Anterior cingulate cortex (tissue), 58 donors: ENCODE results near the gene PPP1R3A.
"Not testable (repeated sequence)": the region's sequence is repeated elsewhere in the genome, so short reads cannot be mapped to it uniquely, and the experiment has no call there.

Experiments
- DNase-seq, 58 donors: peaks; one replicate each; lab custom pipeline; 2025; lab: John Stamatoyannopoulos, UW

Gene PPP1R3A

GRCh38 chr7:113918946-113919345 lies at the start of gene PPP1R3A:
PPP1R3A (minus strand) TSS chr7:113919009; CDS start chr7:113918996, 13 bp downstream.
- no peak for DNase-seq

- DNase-seq = no peak
Measured at GRCh38 chr7:113963356-113963755, 44.5 kb upstream of the PPP1R3A start.

- no peak for DNase-seq
Measured at GRCh38 chr7:113959910-113960309, 41.1 kb upstream of the PPP1R3A start.

GRCh38 chr7:113955157-113955556 lies 36.3 kb upstream of the PPP1R3A start:
- no peak for DNase-seq

GRCh38 chr7:113953553-113953952 lies 34.7 kb upstream of the PPP1R3A start:
- DNase-seq = no peak

- peak in 44 of 58 donors; percentile 2 to 81 (median 36) for DNase-seq
Measured at GRCh38 chr7:113945018-113945938, 26.5 kb upstream of the PPP1R3A start.

GRCh38 chr7:113936982-113937381 lies 18.2 kb upstream of the PPP1R3A start:
- DNase-seq = no peak

GRCh38 chr7:113936535-113936934 lies 17.7 kb upstream of the PPP1R3A start:
- DNase-seq = no peak

- DNase-seq = not testable (repeated sequence)
Measured at GRCh38 chr7:113929389-113929788, 10.6 kb upstream of the PPP1R3A start.

- DNase-seq = no peak
Measured at GRCh38 chr7:113928112-113928511, 9.3 kb upstream of the PPP1R3A start.

- DNase-seq = no peak
Measured at GRCh38 chr7:113922049-113922448, 3.2 kb upstream of the PPP1R3A start.

GRCh38 chr7:113921363-113921762 lies 2.6 kb upstream of the PPP1R3A start:
- no peak for DNase-seq

GRCh38 chr7:113917840-113918239 lies 969 bp downstream of the PPP1R3A start:
- DNase-seq = no peak

GRCh38 chr7:113915956-113916355 lies 2.9 kb downstream of the PPP1R3A start:
- DNase-seq = no peak

GRCh38 chr7:113912876-113913275 lies 5.9 kb downstream of the PPP1R3A start:
- no peak for DNase-seq

GRCh38 chr7:113907617-113908016 lies 11.2 kb downstream of the PPP1R3A start:
- DNase-seq = no peak

- no peak for DNase-seq
Measured at GRCh38 chr7:113904521-113904920, 14.3 kb downstream of the PPP1R3A start.

GRCh38 chr7:113892818-113893217 lies 26.0 kb downstream of the PPP1R3A start:
- no peak for DNase-seq

- DNase-seq = no peak
Measured at GRCh38 chr7:113891828-113892227, 27.0 kb downstream of the PPP1R3A start.

GRCh38 chr7:113891031-113891350 lies 27.8 kb downstream of the PPP1R3A start:
- DNase-seq = no peak

GRCh38 chr7:113890331-113891030 lies 28.3 kb downstream of the PPP1R3A start:
- no peak for DNase-seq

GRCh38 chr7:113883096-113883495 lies 35.7 kb downstream of the PPP1R3A start:
- no peak for DNase-seq
